ENCODE measurements around the gene UBL4A. TPM values are rescaled to one million over a fixed set of nuclear protein-coding genes. Genes with fewer than 3 reads are reported as not detected.

Gene UBL4A
- polyA plus RNA-seq, 1 donor (not counting 4 experiments of a cell fraction or from before 2014, with no cell fraction given): 15.2 TPM

GRCh38 chrX:154478728-154479622 is 7.4 kb downstream of the UBL4A start, which contains the start of gene LAGE3:
TSS of gene LAGE3 (minus strand) at chrX:154479281. CDS start at chrX:154478915, 366 bp downstream.
- no peak for FAIRE-seq
- H3K4me2 ChIP-seq (ENCODE audit: control insufficient read depth, extremely low read depth, insufficient read depth, low read depth, low read length): peak within 1 kb of the TSS; percentile 67
- H3K27me3 ChIP-seq (ENCODE audit: control insufficient read depth, extremely low read depth, insufficient read depth, low read length): no peaks in the 10 kb centered on the region
- H4K20me1 ChIP-seq (ENCODE audit: control insufficient read depth, extremely low read depth, insufficient read depth, low read length): no peaks in the 10 kb centered on the region
- TF ChIP-seq, protein P1, sequence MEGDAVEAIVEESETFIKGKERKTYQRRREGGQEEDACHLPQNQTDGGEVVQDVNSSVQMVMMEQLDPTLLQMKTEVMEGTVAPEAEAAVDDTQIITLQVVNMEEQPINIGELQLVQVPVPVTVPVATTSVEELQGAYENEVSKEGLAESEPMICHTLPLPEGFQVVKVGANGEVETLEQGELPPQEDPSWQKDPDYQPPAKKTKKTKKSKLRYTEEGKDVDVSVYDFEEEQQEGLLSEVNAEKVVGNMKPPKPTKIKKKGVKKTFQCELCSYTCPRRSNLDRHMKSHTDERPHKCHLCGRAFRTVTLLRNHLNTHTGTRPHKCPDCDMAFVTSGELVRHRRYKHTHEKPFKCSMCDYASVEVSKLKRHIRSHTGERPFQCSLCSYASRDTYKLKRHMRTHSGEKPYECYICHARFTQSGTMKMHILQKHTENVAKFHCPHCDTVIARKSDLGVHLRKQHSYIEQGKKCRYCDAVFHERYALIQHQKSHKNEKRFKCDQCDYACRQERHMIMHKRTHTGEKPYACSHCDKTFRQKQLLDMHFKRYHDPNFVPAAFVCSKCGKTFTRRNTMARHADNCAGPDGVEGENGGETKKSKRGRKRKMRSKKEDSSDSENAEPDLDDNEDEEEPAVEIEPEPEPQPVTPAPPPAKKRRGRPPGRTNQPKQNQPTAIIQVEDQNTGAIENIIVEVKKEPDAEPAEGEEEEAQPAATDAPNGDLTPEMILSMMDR (optimal IDR thresholded peaks at IDR 0.05 in 1 of 3, IDR thresholded peaks at IDR 0.05 in 1 of 3, conservative IDR thresholded peaks at IDR 0.05 in 1 of 3; ENCODE audit: extremely low read depth in 1 of 3, insufficient read depth in 2 of 3, low read length in 3 of 3): no peak
- TF ChIP-seq EZH2 (IDR thresholded peaks at IDR 0.05; ENCODE audit: low read length): no peak
- no peak within 1 kb of the TSS for H3K27ac ChIP-seq (ENCODE audit: control insufficient read depth, insufficient read depth, low read length)
- DNase-seq (ENCODE audit: low read depth, low spot score): no peak
- no peaks in the 10 kb centered on the region for H3K9me3 ChIP-seq (ENCODE audit: control insufficient read depth, low read depth, low read length)
- no peaks in the 10 kb centered on the region for H3K79me2 ChIP-seq (ENCODE audit: control insufficient read depth, insufficient read depth, low read length)
- H3K9me1 ChIP-seq (ENCODE audit: control insufficient read depth, extremely low read depth, insufficient read depth, low read length): no peaks in the 10 kb centered on the region
- H3K36me3 ChIP-seq (ENCODE audit: control insufficient read depth in 2 of 2, extremely low read depth in 1 of 2, insufficient read depth in 2 of 2, low read length in 2 of 2): no peaks in the 10 kb centered on the region
- peak within 1 kb of the TSS; percentile 27 for H2AFZ ChIP-seq (ENCODE audit: control insufficient read depth, low read length)
- no peaks in the 10 kb centered on the region for H3K4me1 ChIP-seq (ENCODE audit: control insufficient read depth, extremely low read depth, insufficient read depth, low read length)
- H3K9ac ChIP-seq (ENCODE audit: control insufficient read depth, extremely low read depth, insufficient read depth, low read length): no peak within 1 kb of the TSS
- H3K4me3 ChIP-seq (ENCODE audit: control insufficient read depth in 2 of 3, extremely low read depth in 1 of 3, insufficient read depth in 2 of 3, low read depth in 1 of 3, low read length in 3 of 3): peak within 1 kb of the TSS; percentile 42 to 57 (median 47)
- dilution Hi-C loops (cut with MboI; ENCODE audit: extremely low pct_ligation_motif_present, low sequenced_read_pairs): no loop called here

GRCh38 chrX:154477891-154478477 is 8.4 kb downstream of the UBL4A start:
- no peaks in the 10 kb centered on the region for H4K20me1 ChIP-seq (ENCODE audit: control insufficient read depth, extremely low read depth, insufficient read depth, low read length)
- dilution Hi-C loops (cut with MboI; ENCODE audit: extremely low pct_ligation_motif_present, low sequenced_read_pairs): no loop called here

More at GRCh38 chrX:154477891-154478477, 8.4 kb downstream of the UBL4A start:
- no peak overlapping the region for H3K9ac ChIP-seq (ENCODE audit: control insufficient read depth, extremely low read depth, insufficient read depth, low read length)
- no peaks in the 10 kb centered on the region for H3K9me1 ChIP-seq (ENCODE audit: control insufficient read depth, extremely low read depth, insufficient read depth, low read length)
- no peaks in the 10 kb centered on the region for H3K36me3 ChIP-seq (ENCODE audit: control insufficient read depth in 2 of 2, extremely low read depth in 1 of 2, insufficient read depth in 2 of 2, low read length in 2 of 2)
- no peaks in the 10 kb centered on the region for H3K4me1 ChIP-seq (ENCODE audit: control insufficient read depth, extremely low read depth, insufficient read depth, low read length)
- H3K27me3 ChIP-seq (ENCODE audit: control insufficient read depth, extremely low read depth, insufficient read depth, low read length): no peaks in the 10 kb centered on the region
- no peak overlapping the region for H3K27ac ChIP-seq (ENCODE audit: control insufficient read depth, insufficient read depth, low read length)
- DNase-seq (ENCODE audit: low read depth, low spot score) (no peak), FAIRE-seq (no peak)
- peak overlapping the region; percentile 42 to 57 (median 47) for H3K4me3 ChIP-seq (ENCODE audit: control insufficient read depth in 2 of 3, extremely low read depth in 1 of 3, insufficient read depth in 2 of 3, low read depth in 1 of 3, low read length in 3 of 3)
- TF ChIP-seq, protein P1 (optimal IDR thresholded peaks at IDR 0.05 in 1 of 3, IDR thresholded peaks at IDR 0.05 in 1 of 3, conservative IDR thresholded peaks at IDR 0.05 in 1 of 3; ENCODE audit: extremely low read depth in 1 of 3, insufficient read depth in 2 of 3, low read length in 3 of 3): no peak
- TF ChIP-seq EZH2 (IDR thresholded peaks at IDR 0.05; ENCODE audit: low read length): no peak
- H2AFZ ChIP-seq (ENCODE audit: control insufficient read depth, low read length): no peak overlapping the region
- H3K79me2 ChIP-seq (ENCODE audit: control insufficient read depth, insufficient read depth, low read length): no peaks in the 10 kb centered on the region
- no peaks in the 10 kb centered on the region for H3K9me3 ChIP-seq (ENCODE audit: control insufficient read depth, low read depth, low read length)
- peak overlapping the region; percentile 67 for H3K4me2 ChIP-seq (ENCODE audit: control insufficient read depth, extremely low read depth, insufficient read depth, low read depth, low read length)

All from keratinocyte (primary cell).